Liver (tissue), 9 donors: Measurements from ENCODE around the gene MTX1. TPM values are rescaled to one million over a fixed set of nuclear protein-coding genes. Genes with fewer than 3 reads are reported as not detected.

Source experiments
- DNase-seq: peaks from one replicate; pipeline ENCODE4 v3.0.0-alpha.2; 2017; ENCODE audit warnings: low spot score
- H3K27ac ChIP-seq, 2 donors: one replicate each; pipeline ENCODE4 v1.7.0; 2013; ENCODE audit warnings: inconsistent platforms in 2 of 2, low read length in 2 of 2, control low read depth in 1 of 2, low read depth in 1 of 2, mild to moderate bottlenecking in 1 of 2
- H3K27me3 ChIP-seq, 4 donors: one replicate each; pipeline versions ENCODE4 v1.6.1 to v1.7.0; 2013; ENCODE audit warnings: low read length in 3 of 4, inconsistent platforms in 1 of 4, mild to moderate bottlenecking in 1 of 4, moderate library complexity in 1 of 4; ENCODE audit not compliant: control insufficient read depth in 4 of 4, insufficient read depth in 4 of 4
- H3K36me3 ChIP-seq, 4 donors: one replicate each; pipeline versions ENCODE4 v1.6.1 to v1.7.0; 2013; ENCODE audit warnings: low read length in 3 of 4, mild to moderate bottlenecking in 3 of 4, low read depth in 1 of 4, moderate library complexity in 1 of 4; ENCODE audit not compliant: control insufficient read depth in 4 of 4, insufficient read depth in 3 of 4
- H3K4me1 ChIP-seq, 4 donors: one replicate each; pipeline versions ENCODE4 v1.6.1 to v1.7.0; 2013; ENCODE audit warnings: low read length in 3 of 4, mild to moderate bottlenecking in 3 of 4, moderate library complexity in 1 of 4; ENCODE audit not compliant: control insufficient read depth in 4 of 4, insufficient read depth in 4 of 4
- H3K4me3 ChIP-seq, 3 donors: one replicate each; pipeline versions ENCODE4 v1.6.1 to v1.7.0; 2013; ENCODE audit warnings: low read length in 3 of 3, control low read depth in 1 of 3, low read depth in 1 of 3, mild to moderate bottlenecking in 1 of 3
- H3K9ac ChIP-seq, 2 donors: one replicate each; pipeline ENCODE4 v1.7.0; 2013; ENCODE audit warnings: low read length in 2 of 2, mild to moderate bottlenecking in 2 of 2, moderate library complexity in 2 of 2, control low read depth in 1 of 2, low read depth in 1 of 2
- H3K9me3 ChIP-seq, 4 donors: one replicate each; pipeline versions ENCODE4 v1.6.1 to v1.7.0; 2013; ENCODE audit warnings: low read length in 3 of 4; ENCODE audit not compliant: control insufficient read depth in 4 of 4
- EGR1 ChIP-seq, 2 donors: IDR thresholded peaks; 2 replicates each; pipeline ENCODE4 v1.6.1; 2016 to 2018; ENCODE audit warnings: antibody characterized with exemption in 2 of 2, low read depth in 2 of 2
- FOXA1 ChIP-seq: IDR thresholded peaks from 2 replicates; pipeline ENCODE4 v1.6.1; 2016; ENCODE audit warnings: antibody characterized with exemption
- FOXA2 ChIP-seq: IDR thresholded peaks from 2 replicates; pipeline ENCODE4 v1.6.1; 2016; ENCODE audit warnings: antibody characterized with exemption
- GABPA ChIP-seq, 2 donors: IDR thresholded peaks in 1 of 2; conservative IDR thresholded peaks in 1 of 2; 2 replicates each; pipeline ENCODE4 v1.6.1; 2016; ENCODE audit warnings: antibody characterized with exemption in 2 of 2, mild to moderate bottlenecking in 1 of 2, moderate library complexity in 1 of 2
- HNF4A ChIP-seq, 2 donors: conservative IDR thresholded peaks; 2 replicates each; pipeline ENCODE4 v1.6.1; 2016; ENCODE audit warnings: antibody characterized with exemption in 2 of 2, mild to moderate bottlenecking in 2 of 2
- HNF4G ChIP-seq: IDR thresholded peaks from 2 replicates; pipeline ENCODE4 v1.6.1; 2016; ENCODE audit warnings: antibody characterized with exemption
- JUND ChIP-seq, 2 donors: IDR thresholded peaks; 2 replicates each; pipeline ENCODE4 v1.6.1; 2016; ENCODE audit warnings: antibody characterized with exemption in 2 of 2
- NR2F2 ChIP-seq: IDR thresholded peaks from 2 replicates; pipeline ENCODE4 v1.6.1; 2016; ENCODE audit warnings: antibody characterized with exemption
- RAD21 ChIP-seq, 2 donors: IDR thresholded peaks; 2 replicates each; pipeline ENCODE4 v1.6.1; 2016; ENCODE audit warnings: antibody characterized with exemption in 2 of 2, mild to moderate bottlenecking in 2 of 2
- RXRA ChIP-seq, 2 donors: IDR thresholded peaks; 2 replicates each; pipeline ENCODE4 v1.6.1; 2017 to 2018; ENCODE audit warnings: antibody characterized with exemption in 2 of 2, mild to moderate bottlenecking in 1 of 2
- SP1 ChIP-seq: IDR thresholded peaks from 2 replicates; pipeline ENCODE4 v1.6.1; 2018; ENCODE audit warnings: antibody characterized with exemption, mild to moderate bottlenecking
- TAF1 ChIP-seq: conservative IDR thresholded peaks from 2 replicates; pipeline ENCODE4 v1.6.1; 2016; ENCODE audit warnings: antibody characterized with exemption, mild to moderate bottlenecking
- YY1 ChIP-seq: IDR thresholded peaks from 2 replicates; pipeline ENCODE4 v1.6.1; 2016; ENCODE audit warnings: antibody characterized with exemption, mild to moderate bottlenecking
- WGBS: extraction: QIAGEN DNeasy Blood & Tissue Kit; methylation state at CpG from one replicate; pipeline ENCODE4 v1.1.7; 2013; 5-methylcytosine and 5-hydroxymethylcytosine counted together
- polyA plus RNA-seq, 2 donors: library from polyadenylated mRNA; stranded (reverse) in 1 of 2; unstranded in 1 of 2; fragments of 200-250 nt in 1 of 2; fragments of >200 nt in 1 of 2; fragmentation: Nextera tagmentation in 1 of 2; extraction: Ambion mirVana in 1 of 2; gene quantifications; one replicate each; pipeline versions ENCODE4 v1.2.1 to v1.2.3, GENCODE V29; 2013 to 2015
- total RNA-seq, 2 donors: library from RNA; depleted of rRNA; stranded (reverse); fragments of >200 nt; gene quantifications; one replicate each; pipeline ENCODE4 v1.2.3, GENCODE V29; 2014
- TF ChIP-seq, protein P1 (sequence below): IDR thresholded peaks from 2 replicates; pipeline ENCODE4 v1.6.1; 2016; ENCODE audit warnings: antibody characterized with exemption
- TF ChIP-seq, protein P2 (sequence below): IDR thresholded peaks from 2 replicates; pipeline ENCODE4 v1.6.1; 2016; ENCODE audit warnings: antibody characterized with exemption, mild to moderate bottlenecking
- TF ChIP-seq, protein P3 (sequence below): fragments of 150-350 bp; IDR thresholded peaks from 2 replicates; pipeline ENCODE4 v1.5.1; 2017; ENCODE audit warnings: improper control_type of control experiment, low read depth, low read length; ENCODE audit not compliant: missing input control
- TF ChIP-seq, protein P4 (sequence below): IDR thresholded peaks from 2 replicates; pipeline ENCODE4 v1.6.1; 2016; ENCODE audit warnings: antibody characterized with exemption
- TF ChIP-seq, protein P5 (sequence below): IDR thresholded peaks from 2 replicates; pipeline ENCODE4 v1.6.1; 2016; ENCODE audit warnings: antibody characterized with exemption
- donor health status: healthy.
- donor health status: healthy.
- donor health status: healthy.
- donor health status: healthy.
- donor health status: healthy.

The MTX1 gene
- total and polyA plus RNA-seq, 4 donors = 19.6 to 38.4 (median 28.5) TPM

- DNase-seq = no peak
- no peak overlapping the region for H3K9ac ChIP-seq
- no peak overlapping the region for H3K4me3 ChIP-seq
- H3K9me3 ChIP-seq = no peaks in the 10 kb centered on the region
- peaks cover 8 to 52% (median 44%) of the 10 kb centered on the region in 4 donors for H3K36me3 ChIP-seq
- no peak overlapping the region for H3K27ac ChIP-seq
- TF ChIP-seq YY1 = no peak
- no peak for TF ChIP-seq JUND (IDR thresholded peaks at IDR 0.05)
- no peak for TF ChIP-seq FOXA2
- no peak for TF ChIP-seq EGR1 (IDR thresholded peaks at IDR 0.05; ENCODE audit: low read depth in 2 of 2)
- TF ChIP-seq SP1 = no peak
- TF ChIP-seq, protein P1, sequence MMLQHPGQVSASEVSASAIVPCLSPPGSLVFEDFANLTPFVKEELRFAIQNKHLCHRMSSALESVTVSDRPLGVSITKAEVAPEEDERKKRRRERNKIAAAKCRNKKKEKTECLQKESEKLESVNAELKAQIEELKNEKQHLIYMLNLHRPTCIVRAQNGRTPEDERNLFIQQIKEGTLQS = no peak
- TF ChIP-seq, protein P2, sequence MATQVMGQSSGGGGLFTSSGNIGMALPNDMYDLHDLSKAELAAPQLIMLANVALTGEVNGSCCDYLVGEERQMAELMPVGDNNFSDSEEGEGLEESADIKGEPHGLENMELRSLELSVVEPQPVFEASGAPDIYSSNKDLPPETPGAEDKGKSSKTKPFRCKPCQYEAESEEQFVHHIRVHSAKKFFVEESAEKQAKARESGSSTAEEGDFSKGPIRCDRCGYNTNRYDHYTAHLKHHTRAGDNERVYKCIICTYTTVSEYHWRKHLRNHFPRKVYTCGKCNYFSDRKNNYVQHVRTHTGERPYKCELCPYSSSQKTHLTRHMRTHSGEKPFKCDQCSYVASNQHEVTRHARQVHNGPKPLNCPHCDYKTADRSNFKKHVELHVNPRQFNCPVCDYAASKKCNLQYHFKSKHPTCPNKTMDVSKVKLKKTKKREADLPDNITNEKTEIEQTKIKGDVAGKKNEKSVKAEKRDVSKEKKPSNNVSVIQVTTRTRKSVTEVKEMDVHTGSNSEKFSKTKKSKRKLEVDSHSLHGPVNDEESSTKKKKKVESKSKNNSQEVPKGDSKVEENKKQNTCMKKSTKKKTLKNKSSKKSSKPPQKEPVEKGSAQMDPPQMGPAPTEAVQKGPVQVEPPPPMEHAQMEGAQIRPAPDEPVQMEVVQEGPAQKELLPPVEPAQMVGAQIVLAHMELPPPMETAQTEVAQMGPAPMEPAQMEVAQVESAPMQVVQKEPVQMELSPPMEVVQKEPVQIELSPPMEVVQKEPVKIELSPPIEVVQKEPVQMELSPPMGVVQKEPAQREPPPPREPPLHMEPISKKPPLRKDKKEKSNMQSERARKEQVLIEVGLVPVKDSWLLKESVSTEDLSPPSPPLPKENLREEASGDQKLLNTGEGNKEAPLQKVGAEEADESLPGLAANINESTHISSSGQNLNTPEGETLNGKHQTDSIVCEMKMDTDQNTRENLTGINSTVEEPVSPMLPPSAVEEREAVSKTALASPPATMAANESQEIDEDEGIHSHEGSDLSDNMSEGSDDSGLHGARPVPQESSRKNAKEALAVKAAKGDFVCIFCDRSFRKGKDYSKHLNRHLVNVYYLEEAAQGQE = no peak
- TF ChIP-seq, protein P3, sequence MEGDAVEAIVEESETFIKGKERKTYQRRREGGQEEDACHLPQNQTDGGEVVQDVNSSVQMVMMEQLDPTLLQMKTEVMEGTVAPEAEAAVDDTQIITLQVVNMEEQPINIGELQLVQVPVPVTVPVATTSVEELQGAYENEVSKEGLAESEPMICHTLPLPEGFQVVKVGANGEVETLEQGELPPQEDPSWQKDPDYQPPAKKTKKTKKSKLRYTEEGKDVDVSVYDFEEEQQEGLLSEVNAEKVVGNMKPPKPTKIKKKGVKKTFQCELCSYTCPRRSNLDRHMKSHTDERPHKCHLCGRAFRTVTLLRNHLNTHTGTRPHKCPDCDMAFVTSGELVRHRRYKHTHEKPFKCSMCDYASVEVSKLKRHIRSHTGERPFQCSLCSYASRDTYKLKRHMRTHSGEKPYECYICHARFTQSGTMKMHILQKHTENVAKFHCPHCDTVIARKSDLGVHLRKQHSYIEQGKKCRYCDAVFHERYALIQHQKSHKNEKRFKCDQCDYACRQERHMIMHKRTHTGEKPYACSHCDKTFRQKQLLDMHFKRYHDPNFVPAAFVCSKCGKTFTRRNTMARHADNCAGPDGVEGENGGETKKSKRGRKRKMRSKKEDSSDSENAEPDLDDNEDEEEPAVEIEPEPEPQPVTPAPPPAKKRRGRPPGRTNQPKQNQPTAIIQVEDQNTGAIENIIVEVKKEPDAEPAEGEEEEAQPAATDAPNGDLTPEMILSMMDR = no peak
- no peak for TF ChIP-seq TAF1
- TF ChIP-seq RXRA (IDR thresholded peaks at IDR 0.05) = no peak
- no peak for TF ChIP-seq FOXA1
- TF ChIP-seq HNF4G = no peak
- no peak for TF ChIP-seq RAD21 (IDR thresholded peaks at IDR 0.05)
- TF ChIP-seq NR2F2 = no peak
- TF ChIP-seq, protein P4, sequence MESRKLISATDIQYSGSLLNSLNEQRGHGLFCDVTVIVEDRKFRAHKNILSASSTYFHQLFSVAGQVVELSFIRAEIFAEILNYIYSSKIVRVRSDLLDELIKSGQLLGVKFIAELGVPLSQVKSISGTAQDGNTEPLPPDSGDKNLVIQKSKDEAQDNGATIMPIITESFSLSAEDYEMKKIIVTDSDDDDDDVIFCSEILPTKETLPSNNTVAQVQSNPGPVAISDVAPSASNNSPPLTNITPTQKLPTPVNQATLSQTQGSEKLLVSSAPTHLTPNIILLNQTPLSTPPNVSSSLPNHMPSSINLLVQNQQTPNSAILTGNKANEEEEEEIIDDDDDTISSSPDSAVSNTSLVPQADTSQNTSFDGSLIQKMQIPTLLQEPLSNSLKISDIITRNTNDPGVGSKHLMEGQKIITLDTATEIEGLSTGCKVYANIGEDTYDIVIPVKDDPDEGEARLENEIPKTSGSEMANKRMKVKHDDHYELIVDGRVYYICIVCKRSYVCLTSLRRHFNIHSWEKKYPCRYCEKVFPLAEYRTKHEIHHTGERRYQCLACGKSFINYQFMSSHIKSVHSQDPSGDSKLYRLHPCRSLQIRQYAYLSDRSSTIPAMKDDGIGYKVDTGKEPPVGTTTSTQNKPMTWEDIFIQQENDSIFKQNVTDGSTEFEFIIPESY = no peak
- no peak for TF ChIP-seq GABPA (IDR thresholded peaks at IDR 0.05 in 1 of 2, conservative IDR thresholded peaks at IDR 0.05 in 1 of 2)
- TF ChIP-seq, protein P5, sequence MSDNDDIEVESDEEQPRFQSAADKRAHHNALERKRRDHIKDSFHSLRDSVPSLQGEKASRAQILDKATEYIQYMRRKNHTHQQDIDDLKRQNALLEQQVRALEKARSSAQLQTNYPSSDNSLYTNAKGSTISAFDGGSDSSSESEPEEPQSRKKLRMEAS = no peak
- TF ChIP-seq HNF4A (conservative IDR thresholded peaks at IDR 0.05) = no peak
- 91% methylated on average over 11 of the region's 11 CpGs for WGBS
- peaks cover 0 to 23% (median 16%) of the 10 kb centered on the region in 4 donors for H3K4me1 ChIP-seq
- no peaks in the 10 kb centered on the region for H3K27me3 ChIP-seq
These were observed 54.6 kb downstream of the MTX1 start for GRCh38 chr1:155263067-155263466.

Other genes with a start within 250 kb of the MTX1 start
- gene PYGO2, start 246.9 kb upstream of the MTX1 start, total RNA-seq = 1 to 10 TPM; 6.5 to 7.4 TPM
- 1 to 10 TPM; 5.0 to 8.2 TPM for gene PYGO2, start 246.9 kb upstream of the MTX1 start, polyA plus RNA-seq
- gene SHC1, start 237.9 kb upstream of the MTX1 start, total RNA-seq = 10 to 100 TPM; 53.2 to 65.5 TPM
- gene SHC1, start 237.9 kb upstream of the MTX1 start, polyA plus RNA-seq = 10 to 100 TPM; 27.2 to 62.8 TPM
- 10 to 100 TPM; 32.4 to 54.4 TPM for gene CKS1B, start 234.0 kb upstream of the MTX1 start, total RNA-seq
- gene CKS1B, start 234.0 kb upstream of the MTX1 start, polyA plus RNA-seq = 10 to 100 TPM; 34.3 to 57.9 TPM
- 10 to 100 TPM; 10.4 to 20.2 TPM for gene FLAD1, start 225.4 kb upstream of the MTX1 start, total RNA-seq
- gene FLAD1, start 225.4 kb upstream of the MTX1 start, polyA plus RNA-seq = 10 to 100 TPM; 24.7 to 31.6 TPM
- under 1 TPM in 1 of 2 donors, not detected in 1; 0.42 TPM for gene LENEP, start 215.1 kb upstream of the MTX1 start, total RNA-seq
- gene LENEP, start 215.1 kb upstream of the MTX1 start, polyA plus RNA-seq = not detected
- gene ZBTB7B, start 205.9 kb upstream of the MTX1 start, total RNA-seq = 10 to 100 TPM; 10.3 to 50.2 TPM
- 10 to 100 TPM in 1 of 2 donors, 1 to 10 TPM in 1; 7.0 to 31.9 TPM for gene ZBTB7B, start 205.9 kb upstream of the MTX1 start, polyA plus RNA-seq
- gene DCST2, start 174.9 kb upstream of the MTX1 start, total RNA-seq = under 1 TPM in 1 of 2 donors, not detected in 1; 0.25 TPM
- gene DCST2, start 174.9 kb upstream of the MTX1 start, polyA plus RNA-seq = under 1 TPM; 0.27 to 0.53 TPM
- not detected for gene DCST1, start 174.9 kb upstream of the MTX1 start, total RNA-seq
- not detected for gene DCST1, start 174.9 kb upstream of the MTX1 start, polyA plus RNA-seq
- 10 to 100 TPM; 10.8 to 26.8 TPM for gene ADAM15, start 157.4 kb upstream of the MTX1 start, total RNA-seq
- 10 to 100 TPM; 16.0 to 19.0 TPM for gene ADAM15, start 157.4 kb upstream of the MTX1 start, polyA plus RNA-seq
- 1 to 10 TPM; 1.8 to 2.9 TPM for gene EFNA4, start 145.0 kb upstream of the MTX1 start, total RNA-seq
- 1 to 10 TPM; 3.6 to 4.7 TPM for gene EFNA4, start 145.0 kb upstream of the MTX1 start, polyA plus RNA-seq
- under 1 TPM; 0.47 to 0.75 TPM for gene EFNA3, start 129.9 kb upstream of the MTX1 start, total RNA-seq
- gene EFNA3, start 129.9 kb upstream of the MTX1 start, polyA plus RNA-seq = 1 to 10 TPM; 1.4 to 3.7 TPM
- gene EFNA1, start 80.8 kb upstream of the MTX1 start, total RNA-seq = 100 to 1,000 TPM in 1 of 2 donors, 10 to 100 TPM in 1; 58.6 to 180 TPM
- 100 to 1,000 TPM; 177 to 236 TPM for gene EFNA1, start 80.8 kb upstream of the MTX1 start, polyA plus RNA-seq
- gene SLC50A1, start 72.8 kb upstream of the MTX1 start, total RNA-seq = 10 to 100 TPM; 12.7 to 23.3 TPM
- 10 to 100 TPM; 17.3 to 19.1 TPM for gene SLC50A1, start 72.8 kb upstream of the MTX1 start, polyA plus RNA-seq
- gene DPM3, start 68.2 kb upstream of the MTX1 start, total RNA-seq = 10 to 100 TPM; 27.3 to 62.4 TPM
- 100 to 1,000 TPM in 1 of 2 donors, 10 to 100 TPM in 1; 75.8 to 134 TPM for gene DPM3, start 68.2 kb upstream of the MTX1 start, polyA plus RNA-seq
- 10 to 100 TPM; 49.8 TPM for gene KRTCAP2, start 35.4 kb upstream of the MTX1 start, total RNA-seq
- 100 to 1,000 TPM; 150 to 224 TPM for gene KRTCAP2, start 35.4 kb upstream of the MTX1 start, polyA plus RNA-seq
- under 1 TPM; 0.14 to 0.17 TPM for gene TRIM46, start 34.8 kb upstream of the MTX1 start, total RNA-seq
- under 1 TPM; 0.07 to 0.11 TPM for gene TRIM46, start 34.8 kb upstream of the MTX1 start, polyA plus RNA-seq
- 1 to 10 TPM; 4.0 to 6.9 TPM for gene THBS3, start 798 bp upstream of the MTX1 start, total RNA-seq
- 1 to 10 TPM; 3.1 to 4.3 TPM for gene THBS3, start 798 bp upstream of the MTX1 start, polyA plus RNA-seq
- 1 to 10 TPM; 3.3 to 3.8 TPM for gene ENTREP3, start 46.8 kb downstream of the MTX1 start, total RNA-seq
- 1 to 10 TPM; 2.8 to 7.9 TPM for gene ENTREP3, start 46.8 kb downstream of the MTX1 start, polyA plus RNA-seq
- gene SCAMP3, start 53.7 kb downstream of the MTX1 start, total RNA-seq = 10 to 100 TPM; 14.9 to 22.7 TPM
- gene SCAMP3, start 53.7 kb downstream of the MTX1 start, polyA plus RNA-seq = 10 to 100 TPM; 40.7 to 47.0 TPM
- gene CLK2, start 64.8 kb downstream of the MTX1 start, total RNA-seq = 10 to 100 TPM; 16.5 to 28.2 TPM
- gene CLK2, start 64.8 kb downstream of the MTX1 start, polyA plus RNA-seq = 10 to 100 TPM in 1 of 2 donors, 1 to 10 TPM in 1; 8.3 to 13.2 TPM
- gene HCN3, start 68.8 kb downstream of the MTX1 start, total RNA-seq = 1 to 10 TPM in 1 of 2 donors, under 1 TPM in 1; 0.84 to 1.5 TPM
- gene HCN3, start 68.8 kb downstream of the MTX1 start, polyA plus RNA-seq = 1 to 10 TPM in 1 of 2 donors, under 1 TPM in 1; 0.33 to 1.0 TPM
- gene PKLR, start 92.7 kb downstream of the MTX1 start, total RNA-seq = 10 to 100 TPM; 39.2 to 56.1 TPM
- 10 to 100 TPM; 10.4 to 41.9 TPM for gene PKLR, start 92.7 kb downstream of the MTX1 start, polyA plus RNA-seq
- 100 to 1,000 TPM; 288 to 370 TPM for gene FDPS, start 100.2 kb downstream of the MTX1 start, total RNA-seq
- gene FDPS, start 100.2 kb downstream of the MTX1 start, polyA plus RNA-seq = 100 to 1,000 TPM; 176 to 211 TPM
- 1 to 10 TPM; 3.9 to 6.7 TPM for gene RUSC1, start 112.2 kb downstream of the MTX1 start, total RNA-seq
- 1 to 10 TPM; 4.9 to 6.6 TPM for gene RUSC1, start 112.2 kb downstream of the MTX1 start, polyA plus RNA-seq